ENCODE measurements around the gene KYNU. TPM values are rescaled to one million over a fixed set of nuclear protein-coding genes. Genes with fewer than 3 reads are reported as not detected.

Gene KYNU
- total and polyA plus RNA-seq, 2 of the 13 experiments (the other 11 are each of a cell fraction or from before 2014, with no cell fraction given) = 21.9 to 68.6 TPM

DNA sequence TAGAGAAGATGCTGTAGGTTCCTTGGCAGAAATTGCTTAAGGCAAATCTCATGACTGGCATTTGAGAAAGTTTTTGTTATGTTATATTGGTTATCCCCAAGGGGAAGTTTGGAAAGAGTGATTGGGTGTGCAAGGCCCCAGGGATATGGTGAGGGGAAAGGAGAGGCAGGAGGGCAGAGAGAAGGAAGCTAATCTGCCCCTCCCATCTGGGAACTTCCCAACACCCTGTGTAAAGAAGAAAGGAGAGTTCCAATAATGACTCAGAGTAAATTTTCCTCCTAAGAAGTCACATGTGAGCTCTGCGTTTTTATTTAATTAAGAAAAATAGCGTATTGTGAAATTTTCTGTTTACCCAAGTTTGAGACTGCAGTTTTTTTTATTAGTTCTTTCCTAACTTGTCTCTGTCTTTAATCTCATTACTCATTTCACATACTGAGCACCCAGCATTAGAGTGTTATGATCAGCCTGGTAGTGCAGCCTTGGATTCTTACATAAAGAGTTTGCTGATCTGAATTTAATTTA is 3.1 kb upstream of the KYNU start (continued):
- TF ChIP-seq ZNF800 (CRISPR knock-in tag; IDR thresholded peaks at IDR 0.05) = no peak
- TF ChIP-seq DPF2 (CRISPR knock-in tag; IDR thresholded peaks at IDR 0.05; ENCODE audit: borderline replicate concordance, low read depth) = no peak; the same call in 1 of the 2 replicates
- TF ChIP-seq SMC3 (IDR thresholded peaks at IDR 0.05; ENCODE audit: low read length) = peak; percentile 5; the same call in 1 of the 2 replicates
- TF ChIP-seq ZNF446 (CRISPR knock-in tag; IDR thresholded peaks at IDR 0.05) = no peak
- TF ChIP-seq ARNTL (CRISPR knock-in tag; IDR thresholded peaks at IDR 0.05) = peak; percentile 59; the same call in 1 of the 2 replicates
- peak; percentile 51; the same call in 1 of the 2 replicates for TF ChIP-seq TBX2 (CRISPR knock-in tag; IDR thresholded peaks at IDR 0.05; ENCODE audit: borderline replicate concordance)
- TF ChIP-seq FOXC1 (CRISPR knock-in tag; IDR thresholded peaks at IDR 0.05; ENCODE audit: borderline replicate concordance) = no peak
- no peak for TF ChIP-seq ZNF564 (CRISPR knock-in tag; IDR thresholded peaks at IDR 0.05)
- TF ChIP-seq AGO1 (IDR thresholded peaks at IDR 0.05; ENCODE audit: low read depth, low read length, poor library complexity, severe bottlenecking) = no peak
- TF ChIP-seq RELA (CRISPR knock-in tag; IDR thresholded peaks at IDR 0.05) = peak; percentile 76; the same call in 1 of the 2 replicates
- peak; percentile 51; the same call in 1 of the 2 replicates for TF ChIP-seq MIER3 (CRISPR knock-in tag; IDR thresholded peaks at IDR 0.05; ENCODE audit: borderline replicate concordance)
- TF ChIP-seq ZNF274 (CRISPR knock-in tag; IDR thresholded peaks at IDR 0.05) = no peak
- TF ChIP-seq ZNF781 (CRISPR knock-in tag; IDR thresholded peaks at IDR 0.05; ENCODE audit: borderline replicate concordance, not compliant biosample characterization) = no peak
- no peak for TF ChIP-seq ZSCAN30 (CRISPR knock-in tag; IDR thresholded peaks at IDR 0.05)
- TF ChIP-seq ZNF18 (CRISPR knock-in tag; IDR thresholded peaks at IDR 0.05; ENCODE audit: insufficient replicate concordance) = no peak
- TF ChIP-seq NCOA2 (CRISPR knock-in tag; IDR thresholded peaks at IDR 0.05) = peak; percentile 83
- TF ChIP-seq ZNF772 (CRISPR knock-in tag; IDR thresholded peaks at IDR 0.05) = no peak
- TF ChIP-seq, protein P1, sequence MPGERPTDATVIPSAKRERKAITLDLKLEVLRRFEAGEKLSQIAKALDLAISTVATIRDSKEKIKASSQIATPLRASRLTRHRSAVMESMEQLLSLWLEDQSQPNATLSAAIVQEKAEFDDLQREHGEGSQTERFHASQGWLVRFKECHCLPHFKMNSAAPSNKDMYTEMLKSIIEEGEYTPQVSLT (CRISPR knock-in tag; IDR thresholded peaks at IDR 0.05; ENCODE audit: borderline replicate concordance, low read depth) = no peak
- TF ChIP-seq NFIC (IDR thresholded peaks at IDR 0.05; ENCODE audit: low read length) = peak; percentile 79
- TF ChIP-seq, protein P2, sequence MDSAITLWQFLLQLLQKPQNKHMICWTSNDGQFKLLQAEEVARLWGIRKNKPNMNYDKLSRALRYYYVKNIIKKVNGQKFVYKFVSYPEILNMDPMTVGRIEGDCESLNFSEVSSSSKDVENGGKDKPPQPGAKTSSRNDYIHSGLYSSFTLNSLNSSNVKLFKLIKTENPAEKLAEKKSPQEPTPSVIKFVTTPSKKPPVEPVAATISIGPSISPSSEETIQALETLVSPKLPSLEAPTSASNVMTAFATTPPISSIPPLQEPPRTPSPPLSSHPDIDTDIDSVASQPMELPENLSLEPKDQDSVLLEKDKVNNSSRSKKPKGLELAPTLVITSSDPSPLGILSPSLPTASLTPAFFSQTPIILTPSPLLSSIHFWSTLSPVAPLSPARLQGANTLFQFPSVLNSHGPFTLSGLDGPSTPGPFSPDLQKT (CRISPR knock-in tag; IDR thresholded peaks at IDR 0.05; ENCODE audit: borderline replicate concordance) = no peak
- TF ChIP-seq EP300 (IDR thresholded peaks at IDR 0.05; ENCODE audit: low read depth in 2 of 2, low read length in 2 of 2) = peak in 1 of 2 experiments; percentile 94; a peak in 2 of 4 replicates
- TF ChIP-seq EP300 (CRISPR knock-in tag; IDR thresholded peaks at IDR 0.05; ENCODE audit: borderline replicate concordance) = peak; percentile 66; the same call in 1 of the 2 replicates
- TF ChIP-seq ZNF878 (CRISPR knock-in tag; IDR thresholded peaks at IDR 0.05) = no peak
- peak; percentile 94 for TF ChIP-seq FOSL2 (CRISPR knock-in tag; IDR thresholded peaks at IDR 0.05)

All from HepG2 (cell line).